Natural killer cell (primary cell): ENCODE measurements around the gene LCMT2. TPM values are rescaled to one million over a fixed set of nuclear protein-coding genes. Genes with fewer than 3 reads are reported as not detected.

Experiments
- ATAC-seq, 3 donors: fragments of 150-1000 bp in 2 of 3; fragments of 200-7000 bp in 1 of 3; cut with Tn5 transposase; 1 replicate in 1 of 3; 2 replicates in 2 of 3; pipeline ENCODE4 v1.10.0; 2021; ENCODE audit warnings: mild to moderate bottlenecking in 2 of 3, moderate library complexity in 2 of 3
- DNase-seq, 2 donors: peaks; one replicate each; pipeline versions ENCODE4 v3.0.0 to v3.0.0-alpha.2; 2013 to 2021; ENCODE audit warnings: mixed read lengths in 1 of 2
- H3K27ac ChIP-seq: one replicate; pipeline ENCODE4 v1.5.1; 2013; ENCODE audit warnings: mild to moderate bottlenecking, low read length
- H3K27me3 ChIP-seq: one replicate; pipeline ENCODE4 v1.6.1; 2013; ENCODE audit warnings: low read length; ENCODE audit not compliant: control insufficient read depth, insufficient read depth
- H3K36me3 ChIP-seq: one replicate; pipeline ENCODE4 v1.6.1; 2013; ENCODE audit warnings: low read length; ENCODE audit not compliant: control insufficient read depth, insufficient read depth
- H3K4me1 ChIP-seq: one replicate; pipeline ENCODE4 v1.6.1; 2013; ENCODE audit warnings: low read length; ENCODE audit not compliant: control insufficient read depth, insufficient read depth
- H3K4me3 ChIP-seq: one replicate; pipeline ENCODE4 v1.5.1; 2013; ENCODE audit warnings: low read length
- H3K9me3 ChIP-seq: one replicate; pipeline ENCODE4 v1.6.1; 2013; ENCODE audit warnings: low read length; ENCODE audit not compliant: control insufficient read depth, insufficient read depth
- H3K27ac Mint-ChIP-seq, 2 donors: one replicate each; pipeline ENCODE4 v1.8.0; 2022; ENCODE audit warnings: mild to moderate bottlenecking in 2 of 2, mixed read lengths in 2 of 2, moderate library complexity in 1 of 2
- H3K27me3 Mint-ChIP-seq, 2 donors: one replicate each; pipeline ENCODE4 v1.8.0; 2022; ENCODE audit warnings: low read depth in 2 of 2, mixed read lengths in 2 of 2
- H3K36me3 Mint-ChIP-seq: one replicate; pipeline ENCODE4 v1.8.0; 2022; ENCODE audit warnings: mixed read lengths
- H3K4me1 Mint-ChIP-seq, 2 donors: one replicate each; pipeline ENCODE4 v1.8.0; 2022; ENCODE audit warnings: mixed read lengths in 2 of 2
- H3K4me3 Mint-ChIP-seq: one replicate; pipeline ENCODE4 v1.8.0; 2022; ENCODE audit warnings: mild to moderate bottlenecking, moderate library complexity, mixed read lengths
- H3K9me3 Mint-ChIP-seq, 2 donors: one replicate each; pipeline ENCODE4 v1.8.0; 2022; ENCODE audit warnings: mixed read lengths in 2 of 2
- WGBS: methylation state at CpG from one replicate; pipeline ENCODE4 v1.1.7; 2013; ENCODE audit warnings: missing lambda C conversion rate; ENCODE audit not compliant: insufficient coverage; 5-methylcytosine and 5-hydroxymethylcytosine counted together
- intact Hi-C: fragments of 100-400 bp; cut with micrococcal nuclease; formaldehyde crosslinking; loops from one replicate; pipeline ENCODE4 v1.14.2; 2022
- total RNA-seq, 4 donors: library from RNA; stranded (reverse); fragments of 120-200 nt in 1 of 4; gene quantifications; one replicate each; pipeline versions ENCODE4 v1.2.3 to v1.2.4, GENCODE V29; 2013 to 2022
- TF ChIP-seq, protein P1 (sequence below): fragments of 200-600 bp; IDR thresholded peaks from one replicate; pipeline ENCODE4 v1.8.0; 2022; ENCODE audit warnings: antibody characterized with exemption

Gene LCMT2
- total RNA-seq, 3 donors from 2014 or later (not counting 1 experiment from before 2014, with no cell fraction given): 8.0 to 12.6 (median 10.2) TPM

DNA sequence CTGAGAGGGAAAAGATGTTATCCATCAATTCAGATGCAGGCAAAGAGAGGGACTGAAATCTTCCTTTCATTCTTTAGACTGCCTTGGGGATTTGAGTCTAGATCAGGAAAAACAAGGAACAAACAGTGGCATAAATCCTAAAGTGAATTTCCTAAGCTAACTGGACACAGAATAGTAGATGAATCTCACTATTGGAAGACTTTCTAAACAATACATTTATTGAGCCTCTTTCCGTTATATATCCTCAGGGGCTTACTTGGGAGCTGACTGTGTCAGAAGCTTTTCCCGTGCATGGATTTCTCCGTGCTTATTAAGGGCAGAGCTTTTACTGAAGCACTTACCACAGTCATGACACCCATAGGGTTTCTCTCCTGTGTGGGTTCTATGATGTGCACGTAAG is 30.4 kb upstream of the LCMT2 start:
- peaks cover 45% of the 10 kb centered on the region for H3K9me3 ChIP-seq
- H3K36me3 ChIP-seq: peaks cover 46% of the 10 kb centered on the region
- no peak overlapping the region for H3K4me3 Mint-ChIP-seq
- H3K27me3 ChIP-seq: no peaks in the 10 kb centered on the region
- H3K4me3 ChIP-seq: no peak overlapping the region
- intact Hi-C loops: no loop called here
- peaks cover 8 to 15% of the 10 kb centered on the region in 2 donors for H3K4me1 Mint-ChIP-seq
- 73% methylated on average over 4 of the region's 4 CpGs for WGBS
- no peaks in the 10 kb centered on the region for H3K27me3 Mint-ChIP-seq
- H3K9me3 Mint-ChIP-seq: peaks cover 15 to 24% of the 10 kb centered on the region in 2 donors
- TF ChIP-seq, protein P1, sequence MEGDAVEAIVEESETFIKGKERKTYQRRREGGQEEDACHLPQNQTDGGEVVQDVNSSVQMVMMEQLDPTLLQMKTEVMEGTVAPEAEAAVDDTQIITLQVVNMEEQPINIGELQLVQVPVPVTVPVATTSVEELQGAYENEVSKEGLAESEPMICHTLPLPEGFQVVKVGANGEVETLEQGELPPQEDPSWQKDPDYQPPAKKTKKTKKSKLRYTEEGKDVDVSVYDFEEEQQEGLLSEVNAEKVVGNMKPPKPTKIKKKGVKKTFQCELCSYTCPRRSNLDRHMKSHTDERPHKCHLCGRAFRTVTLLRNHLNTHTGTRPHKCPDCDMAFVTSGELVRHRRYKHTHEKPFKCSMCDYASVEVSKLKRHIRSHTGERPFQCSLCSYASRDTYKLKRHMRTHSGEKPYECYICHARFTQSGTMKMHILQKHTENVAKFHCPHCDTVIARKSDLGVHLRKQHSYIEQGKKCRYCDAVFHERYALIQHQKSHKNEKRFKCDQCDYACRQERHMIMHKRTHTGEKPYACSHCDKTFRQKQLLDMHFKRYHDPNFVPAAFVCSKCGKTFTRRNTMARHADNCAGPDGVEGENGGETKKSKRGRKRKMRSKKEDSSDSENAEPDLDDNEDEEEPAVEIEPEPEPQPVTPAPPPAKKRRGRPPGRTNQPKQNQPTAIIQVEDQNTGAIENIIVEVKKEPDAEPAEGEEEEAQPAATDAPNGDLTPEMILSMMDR: no peak
- no peak overlapping the region for H3K27ac Mint-ChIP-seq
- peaks cover 45% of the 10 kb centered on the region for H3K36me3 Mint-ChIP-seq
- no peak for ATAC-seq
- no peaks in the 10 kb centered on the region for H3K4me1 ChIP-seq
- H3K27ac ChIP-seq: no peak overlapping the region
- DNase-seq: no peak

DNA sequence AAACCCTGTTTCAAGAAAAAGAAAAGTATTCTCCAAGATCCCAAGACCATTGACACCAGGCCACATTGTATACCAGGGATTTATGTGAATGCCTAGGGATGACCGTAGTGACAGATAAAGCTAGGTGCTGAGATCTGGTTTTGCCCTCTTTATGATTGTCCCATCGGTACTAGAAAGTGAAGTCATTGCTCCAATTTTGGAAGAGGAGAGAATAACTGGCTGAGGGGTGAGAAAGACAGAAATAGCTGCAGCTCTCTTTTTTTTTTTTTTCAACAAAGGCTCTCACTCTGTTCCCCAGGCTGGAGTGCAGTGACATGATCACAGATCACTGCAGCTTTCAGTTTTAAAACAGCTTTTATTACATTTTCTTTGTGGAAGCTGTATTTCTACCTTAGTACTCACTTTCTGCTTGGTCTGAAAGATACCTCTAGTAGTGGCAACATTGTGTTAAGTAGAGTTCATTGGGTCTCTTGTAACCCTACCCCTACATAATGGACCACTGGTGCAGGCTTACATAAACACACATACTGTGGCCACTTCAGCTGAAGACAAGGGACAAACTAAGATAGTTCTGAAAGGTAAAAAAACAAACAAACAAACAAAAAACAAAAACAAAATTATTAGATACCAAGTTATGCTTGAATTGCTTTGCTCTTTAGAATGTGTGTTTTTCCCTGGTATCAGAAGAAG is 22.5 kb upstream of the LCMT2 start:
- H3K4me3 Mint-ChIP-seq: no peak overlapping the region
- H3K36me3 ChIP-seq: peaks cover 6% of the 10 kb centered on the region
- no peaks in the 10 kb centered on the region for H3K9me3 Mint-ChIP-seq
- H3K27ac Mint-ChIP-seq: no peak overlapping the region
- ATAC-seq: no peak
- no peaks in the 10 kb centered on the region for H3K27me3 ChIP-seq
- H3K4me3 ChIP-seq: no peak overlapping the region
- intact Hi-C loops: no loop called here
- DNase-seq: no peak
- H3K4me1 ChIP-seq: no peaks in the 10 kb centered on the region
- H3K27ac ChIP-seq: no peak overlapping the region
- no peaks in the 10 kb centered on the region for H3K27me3 Mint-ChIP-seq
- no peaks in the 10 kb centered on the region for H3K36me3 Mint-ChIP-seq
- no peaks in the 10 kb centered on the region for H3K9me3 ChIP-seq
- TF ChIP-seq, protein P1: no peak
- H3K4me1 Mint-ChIP-seq: no peaks in the 10 kb centered on the region
- WGBS: 86% methylated on average over 2 of the region's 2 CpGs

DNA sequence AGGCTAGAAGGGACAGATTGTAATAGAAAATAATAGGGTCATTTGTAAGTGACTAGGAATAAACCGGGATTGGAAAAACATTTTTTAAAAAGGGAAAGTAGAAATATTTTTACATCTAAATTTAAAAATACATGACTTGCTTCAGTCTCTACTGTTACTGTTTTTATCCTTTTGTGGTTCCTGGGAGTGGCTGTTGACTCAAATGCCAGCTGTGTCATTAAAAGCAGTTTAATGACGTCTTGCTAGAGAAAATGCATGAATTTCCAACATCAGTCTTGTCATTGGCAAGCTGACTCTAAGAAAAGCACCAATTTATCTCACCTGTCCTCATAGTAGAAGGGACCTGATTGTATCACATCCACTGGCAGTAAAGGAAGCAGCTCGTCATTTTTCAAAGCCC is 16.7 kb upstream of the LCMT2 start:
- no peak overlapping the region for H3K4me3 Mint-ChIP-seq
- H3K27me3 Mint-ChIP-seq: no peaks in the 10 kb centered on the region
- 88% methylated on average over 2 of the region's 3 CpGs for WGBS
- no peaks in the 10 kb centered on the region for H3K9me3 Mint-ChIP-seq
- Histone ChIP-seq H3K4me1 (no peaks in the 10 kb centered on the region), H3K27me3 (no peaks in the 10 kb centered on the region), H3K27ac (no peak overlapping the region), H3K36me3 (peaks cover 6% of the 10 kb centered on the region), H3K9me3 (no peaks in the 10 kb centered on the region), H3K4me3 (no peak overlapping the region)
- no peaks in the 10 kb centered on the region for H3K36me3 Mint-ChIP-seq
- H3K4me1 Mint-ChIP-seq: no peaks in the 10 kb centered on the region
- no peak for DNase-seq
- H3K27ac Mint-ChIP-seq: no peak overlapping the region
- intact Hi-C loops: no loop called here
- no peak for ATAC-seq
- TF ChIP-seq, protein P1: no peak

DNA sequence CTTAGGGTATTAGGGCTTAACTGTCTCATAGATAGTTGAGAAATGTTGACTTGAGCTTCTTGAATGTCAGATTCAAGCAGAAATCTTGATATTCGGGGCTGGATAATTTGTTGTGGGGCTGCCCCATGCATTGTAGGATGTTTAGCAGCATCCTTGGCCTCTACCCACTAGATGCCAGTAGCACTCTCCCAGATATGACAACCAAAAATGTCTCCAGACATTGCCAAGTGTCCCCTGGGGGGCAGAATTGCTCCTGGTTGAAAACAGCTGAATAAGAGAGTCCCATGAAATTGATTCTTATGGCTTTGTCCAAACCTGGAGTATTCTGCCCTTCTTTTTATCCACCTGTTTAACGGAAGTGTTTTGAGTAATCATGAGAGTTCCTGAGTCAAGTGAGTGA is 15.9 kb upstream of the LCMT2 start:
- Histone ChIP-seq H3K9me3 (no peaks in the 10 kb centered on the region), H3K27ac (no peak overlapping the region), H3K4me1 (no peaks in the 10 kb centered on the region), H3K27me3 (no peaks in the 10 kb centered on the region), H3K36me3 (peaks cover 4% of the 10 kb centered on the region), H3K4me3 (no peak overlapping the region)
- Mint-ChIP-seq H3K36me3 (no peaks in the 10 kb centered on the region), H3K4me3 (no peak overlapping the region), H3K4me1 (no peaks in the 10 kb centered on the region), H3K27ac (no peak overlapping the region), H3K9me3 (no peaks in the 10 kb centered on the region), H3K27me3 (no peaks in the 10 kb centered on the region)
- WGBS: 100% methylated on average over 2 of the region's 2 CpGs
- TF ChIP-seq, protein P1: no peak
- ATAC-seq (no peak), DNase-seq (peak in 1 of 2 donors; percentile 21)
- intact Hi-C loops: no loop called here
